IMR-90 (cell line): ENCODE measurements around the gene FKBP7. TPM values are rescaled to one million over a fixed set of nuclear protein-coding genes. Genes with fewer than 3 reads are reported as not detected.

Experiments used
- ATAC-seq: fragments of 200-7000 bp; cut with Tn5 transposase; 2 replicates; pipeline ENCODE4 v1.9.1; 2020; ENCODE audit warnings: low read depth, mild to moderate bottlenecking, moderate library complexity
- BruUV-seq: library from RNA; stranded (reverse); fragments of 400-500 nt; replicated peaks from 2 replicates; lab custom pipeline; 2021; lab: Mats Ljungman, UMichigan
- CTCF ChIA-PET: fragments of 300-600 bp; formaldehyde crosslinking; extraction: SDS; loops from one replicate; lab custom pipeline; 2021; ENCODE audit warnings: antibody characterized with exemption; lab: Yijun Ruan, JAX
- POLR2A ChIA-PET: fragments of 300-600 bp; sonication (Branson Sonifier 250); formaldehyde crosslinking; loops from one replicate; lab custom pipeline; 2022; ENCODE audit warnings: antibody characterized with exemption; ENCODE audit not compliant: unreplicated experiment; lab: Charles Lee
- DNase-seq: peaks from one replicate; pipeline ENCODE4 v3.0.0; 2013
- H2AFZ ChIP-seq: replicated peaks from 2 replicates; pipeline ENCODE3; 2013; ENCODE audit warnings: low read length, mild to moderate bottlenecking; ENCODE audit not compliant: poor library complexity
- H2AK5ac ChIP-seq: 2 replicates; pipeline ENCODE4 v1.6.1; 2013; ENCODE audit warnings: low read depth, low read length, inconsistent platforms
- H2AK9ac ChIP-seq: replicated peaks from 2 replicates; pipeline ENCODE3; 2013; ENCODE audit warnings: mild to moderate bottlenecking, low read depth, low read length, moderate library complexity; ENCODE audit not compliant: poor library complexity
- H2BK120ac ChIP-seq: 2 replicates; pipeline ENCODE4 v1.6.1; 2013; ENCODE audit warnings: low read depth, low read length, inconsistent platforms
- H2BK15ac ChIP-seq: 3 replicates; pipeline ENCODE4 v1.6.1; 2013; ENCODE audit warnings: low read depth, low read length, inconsistent platforms
- H2BK20ac ChIP-seq: 2 replicates; pipeline ENCODE4 v1.6.1; 2013; ENCODE audit warnings: low read depth, mild to moderate bottlenecking, inconsistent platforms, low read length, moderate library complexity
- H2BK5ac ChIP-seq: 2 replicates; pipeline ENCODE4 v1.6.1; 2013; ENCODE audit warnings: mild to moderate bottlenecking, low read depth, low read length, inconsistent platforms; ENCODE audit not compliant: poor library complexity, severe bottlenecking
- H3K14ac ChIP-seq: replicated peaks from 2 replicates; pipeline ENCODE4 v1.6.1; 2013; ENCODE audit warnings: low read depth, low read length, inconsistent platforms
- H3K18ac ChIP-seq: 2 replicates; pipeline ENCODE4 v1.6.1; 2013; ENCODE audit warnings: low read depth, low read length, control low read depth
- H3K23ac ChIP-seq: 2 replicates; pipeline ENCODE4 v1.6.1; 2013; ENCODE audit warnings: low read depth, low read length, inconsistent platforms
- H3K27ac ChIP-seq: 2 replicates; pipeline ENCODE4 v1.5.1; 2013; ENCODE audit warnings: mild to moderate bottlenecking, control low read depth, low read length; ENCODE audit not compliant: insufficient read depth
- H3K27me3 ChIP-seq: 2 replicates; pipeline ENCODE4 v1.6.1; 2013; ENCODE audit warnings: low read length; ENCODE audit not compliant: control insufficient read depth, insufficient read depth
- H3K36me3 ChIP-seq: 2 replicates; pipeline ENCODE4 v1.6.1; 2013; ENCODE audit warnings: low read length, mixed read lengths; ENCODE audit not compliant: control insufficient read depth, insufficient read depth
- H3K4ac ChIP-seq: 2 replicates; pipeline ENCODE4 v1.6.1; 2013; ENCODE audit warnings: low read depth, low read length, inconsistent platforms
- H3K4me1 ChIP-seq: 2 replicates; pipeline ENCODE4 v1.6.1; 2013; ENCODE audit warnings: low read length, mixed read lengths; ENCODE audit not compliant: control insufficient read depth, insufficient read depth
- H3K4me2 ChIP-seq: 2 replicates; pipeline ENCODE4 v1.6.1; 2013; ENCODE audit warnings: low read depth, mild to moderate bottlenecking, control low read depth, low read length, moderate library complexity
- H3K4me3 ChIP-seq: 2 replicates; pipeline ENCODE4 v1.5.1; 2013; ENCODE audit warnings: low read depth, mild to moderate bottlenecking, control low read depth, low read length, moderate library complexity; ENCODE audit not compliant: insufficient read depth
- H3K56ac ChIP-seq: 2 replicates; pipeline ENCODE4 v1.6.1; 2013; ENCODE audit warnings: low read length, inconsistent platforms; ENCODE audit not compliant: insufficient read depth; ENCODE audit errors: extremely low read depth
- H3K79me1 ChIP-seq, 2 experiments: 2 replicates each; pipeline ENCODE4 v1.6.1; 2013; ENCODE audit warnings: low read length in 2 of 2, inconsistent platforms in 1 of 2, low read depth in 1 of 2
- H3K9ac ChIP-seq: 2 replicates; pipeline ENCODE4 v1.6.1; 2013; ENCODE audit warnings: low read depth, low read length, control low read depth
- H3K9me1 ChIP-seq: 2 replicates; pipeline ENCODE4 v1.6.1; 2013; ENCODE audit warnings: low read length, inconsistent platforms; ENCODE audit not compliant: insufficient read depth
- H3K9me3 ChIP-seq: 2 replicates; pipeline ENCODE4 v1.6.1; 2013; ENCODE audit warnings: low read length; ENCODE audit not compliant: control insufficient read depth, insufficient read depth
- H4K20me1 ChIP-seq: 2 replicates; pipeline ENCODE4 v1.6.1; 2013; ENCODE audit warnings: low read length, inconsistent platforms; ENCODE audit not compliant: insufficient read depth
- H4K5ac ChIP-seq: 2 replicates; pipeline ENCODE4 v1.6.1; 2013; ENCODE audit warnings: mild to moderate bottlenecking, low read depth, low read length, control low read depth
- H4K8ac ChIP-seq, 2 experiments: 2 replicates each; pipeline ENCODE4 v1.6.1; 2013; ENCODE audit warnings: low read depth in 2 of 2, low read length in 2 of 2, control low read depth in 1 of 2, inconsistent platforms in 1 of 2
- H4K91ac ChIP-seq: 2 replicates; pipeline ENCODE4 v1.6.1; 2013; ENCODE audit warnings: low read depth, low read length, inconsistent platforms; ENCODE audit not compliant: insufficient read depth
- MAFK ChIP-seq: IDR thresholded peaks from 2 replicates; pipeline ENCODE4 v1.6.1; 2012; ENCODE audit warnings: low read depth, low read length, improper control_type of control experiment
- RAD21 ChIP-seq: IDR thresholded peaks from 2 replicates; pipeline ENCODE4 v1.6.1; 2012; ENCODE audit warnings: low read length, improper control_type of control experiment
- SMC3 ChIP-seq: fragments of 150-350 bp; IDR thresholded peaks from 2 replicates; pipeline ENCODE4 v1.6.1; 2016; ENCODE audit warnings: low read depth, mild to moderate bottlenecking, antibody characterized with exemption, low read length, moderate library complexity
- WGBS, 2 experiments: methylation state at CpG; one replicate each; pipeline versions ENCODE4 v1.1.5 to v1.1.7; 2013; ENCODE audit warnings: missing lambda C conversion rate in 2 of 2; ENCODE audit not compliant: insufficient read length in 1 of 2; ENCODE audit errors: extremely low coverage in 2 of 2; 5-methylcytosine and 5-hydroxymethylcytosine counted together
- dilution Hi-C: fragments of 300-500 bp; cut with HindIII; formaldehyde crosslinking; loops from one replicate; pipeline ENCODE4 v1.14.3; 2018; ENCODE audit warnings: low sequenced_read_pairs; ENCODE audit not compliant: unreplicated experiment
- in situ Hi-C: fragments of 300-500 bp; cut with MboI; formaldehyde crosslinking; loops from 3 replicates; pipeline ENCODE4 v1.14.3; 2019; ENCODE audit warnings: low sequenced_read_pairs, inconsistent platforms, mixed read lengths
- intact Hi-C: fragments of 100-400 bp; cut with micrococcal nuclease; formaldehyde crosslinking; loops from 2 replicates; pipeline ENCODE4 v1.10.0; 2022
- polyA plus RNA-seq, 3 experiments: library from polyadenylated mRNA; depleted of rRNA; stranded (reverse); fragments of >200 nt; gene quantifications; 2 replicates each; pipeline ENCODE4 v1.2.3, GENCODE V29; 2012; ENCODE audit warnings: low replicate concordance in 1 of 3
- total RNA-seq: library from RNA; depleted of rRNA; stranded (reverse); fragments of >200 nt; gene quantifications from 2 replicates; pipeline ENCODE4 v1.2.3, GENCODE V29; 2012
- TF ChIP-seq, protein P1 (sequence below): conservative IDR thresholded peaks from 2 replicates; pipeline ENCODE4 v1.5.1; 2012; ENCODE audit warnings: mild to moderate bottlenecking, low read depth, low read length, improper control_type of control experiment

FKBP7 gene
- total and polyA plus RNA-seq, 2 of the 4 experiments (the other 2 are of a cell fraction): 32.6 to 51.0 TPM

DNA sequence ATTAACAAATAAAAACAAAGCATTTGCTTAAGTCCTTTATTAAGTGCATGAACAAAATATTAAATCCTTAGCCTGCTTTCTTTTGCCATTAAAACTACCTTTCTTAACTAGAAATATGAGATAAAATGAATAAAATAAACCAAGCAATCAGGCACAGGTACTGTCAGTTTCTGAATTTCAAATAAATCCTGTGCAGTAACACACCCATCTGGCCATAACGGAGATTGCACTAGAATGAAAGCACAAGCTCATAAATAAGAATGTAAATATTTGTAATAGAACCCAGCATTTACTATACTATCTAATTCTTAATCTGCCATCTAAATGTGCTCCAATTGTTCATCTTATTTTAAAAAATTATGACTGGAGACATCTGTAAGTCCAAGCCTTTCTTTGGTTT lies 59.3 kb downstream of the FKBP7 start:
- no peak overlapping the region for H2BK5ac ChIP-seq
- intact Hi-C loops: loop anchor here (1.0 to 2.0 kb wide), 2 partner anchors 307 to 438 kb away; partner anchors contain the start of gene RBM45
- CTCF ChIA-PET: interaction anchor here (0.7 to 2.7 kb wide), 15 partner anchors 13 to 307 kb away, joined by 3 to 18 read pairs (median 4); partner anchors contain the start of gene RBM45
- DNase-seq: peak; percentile 61
- H3K9me1 ChIP-seq: peaks cover 3% of the 10 kb centered on the region; the same call in 1 of the 2 replicates
- no peak overlapping the region for H4K91ac ChIP-seq
- H4K20me1 ChIP-seq: no peaks in the 10 kb centered on the region
- no peak overlapping the region for H3K4me3 ChIP-seq
- peaks cover 20 to 40% of the 10 kb centered on the region in 2 experiments for H3K79me1 ChIP-seq
- 0 out of 2 replicates have a peak, but pooled peaks cover 2% of the 10 kb centered on the region for H3K4me1 ChIP-seq
- no peak overlapping the region for H2BK15ac ChIP-seq
- H3K9me3 ChIP-seq: no peaks in the 10 kb centered on the region
- no peak overlapping the region for H2BK120ac ChIP-seq
- H2AK9ac ChIP-seq: no peak overlapping the region
- H3K18ac ChIP-seq: no peak overlapping the region
- H4K8ac ChIP-seq: no peak overlapping the region
- peak; percentile 63 for ATAC-seq
- no peak overlapping the region for H3K56ac ChIP-seq
- H2AK5ac ChIP-seq: no peak overlapping the region
- dilution Hi-C loops: no loop called here
- no CpG with 5 or more reads among the region's 1 CpG for WGBS, 2 experiments
- H2AFZ ChIP-seq: no peak overlapping the region
- BruUV-seq: no TSS peak
- TF ChIP-seq SMC3: peak; percentile 47; the same call in 1 of the 2 replicates
- TF ChIP-seq, protein P1, sequence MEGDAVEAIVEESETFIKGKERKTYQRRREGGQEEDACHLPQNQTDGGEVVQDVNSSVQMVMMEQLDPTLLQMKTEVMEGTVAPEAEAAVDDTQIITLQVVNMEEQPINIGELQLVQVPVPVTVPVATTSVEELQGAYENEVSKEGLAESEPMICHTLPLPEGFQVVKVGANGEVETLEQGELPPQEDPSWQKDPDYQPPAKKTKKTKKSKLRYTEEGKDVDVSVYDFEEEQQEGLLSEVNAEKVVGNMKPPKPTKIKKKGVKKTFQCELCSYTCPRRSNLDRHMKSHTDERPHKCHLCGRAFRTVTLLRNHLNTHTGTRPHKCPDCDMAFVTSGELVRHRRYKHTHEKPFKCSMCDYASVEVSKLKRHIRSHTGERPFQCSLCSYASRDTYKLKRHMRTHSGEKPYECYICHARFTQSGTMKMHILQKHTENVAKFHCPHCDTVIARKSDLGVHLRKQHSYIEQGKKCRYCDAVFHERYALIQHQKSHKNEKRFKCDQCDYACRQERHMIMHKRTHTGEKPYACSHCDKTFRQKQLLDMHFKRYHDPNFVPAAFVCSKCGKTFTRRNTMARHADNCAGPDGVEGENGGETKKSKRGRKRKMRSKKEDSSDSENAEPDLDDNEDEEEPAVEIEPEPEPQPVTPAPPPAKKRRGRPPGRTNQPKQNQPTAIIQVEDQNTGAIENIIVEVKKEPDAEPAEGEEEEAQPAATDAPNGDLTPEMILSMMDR: peak; percentile 53
- peak; percentile 60 for TF ChIP-seq RAD21
- no peak for TF ChIP-seq MAFK
- no peaks in the 10 kb centered on the region for H3K27me3 ChIP-seq
- no peak overlapping the region for H3K4ac ChIP-seq
- POLR2A ChIA-PET: interaction anchor here (0.6 to 0.9 kb wide), 2 partner anchors 36 to 63 kb away, joined by 4 to 12 read pairs; no protein-coding TSS in a partner anchor
- no peak overlapping the region for H3K4me2 ChIP-seq
- H3K23ac ChIP-seq: no peak overlapping the region
- no peaks in the 10 kb centered on the region for H3K36me3 ChIP-seq
- no peak overlapping the region for H2BK20ac ChIP-seq
- H3K14ac ChIP-seq: no peak overlapping the region
- H3K27ac ChIP-seq: no peak overlapping the region
- no peak overlapping the region for H3K9ac ChIP-seq
- in situ Hi-C loops: loop anchor here (5.0 kb wide), 1 partner anchor 287 kb away; no protein-coding TSS in a partner anchor
- H4K5ac ChIP-seq: no peak overlapping the region
